HG03097 (cell line): ENCODE data around the gene CACNA1S.

Experiments
- ATAC-seq: cut with Tn5 transposase; IDR thresholded peaks from one replicate; pipeline ENCODE4 v1.9.1; 2021; ENCODE audit not compliant: unreplicated experiment, low FRiP score

CACNA1S gene

DNA sequence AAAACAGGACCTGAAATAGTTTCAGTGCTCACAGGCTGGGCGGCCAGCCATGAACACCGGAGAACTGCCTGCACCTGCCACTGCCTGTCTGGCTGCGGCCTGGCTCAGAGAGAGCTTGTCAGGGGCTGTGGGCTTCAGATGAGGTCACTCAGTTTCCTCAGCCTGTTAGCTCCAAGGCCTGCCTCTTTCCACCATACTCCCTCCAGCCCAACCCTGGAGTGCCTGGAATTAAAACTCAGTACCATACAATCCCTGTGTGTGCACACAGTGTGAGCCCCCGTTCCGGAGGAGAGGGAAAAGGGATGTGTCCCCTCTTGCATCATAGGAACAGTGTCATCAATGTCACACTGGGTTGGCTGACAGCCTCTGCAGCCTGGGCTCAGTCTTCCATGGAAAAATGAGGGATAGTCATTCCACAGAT lies 16.2 kb downstream of the CACNA1S start:
- no peak for ATAC-seq

- ATAC-seq: no peak
Measured at GRCh38 chr1:201095581-201095980, 16.6 kb downstream of the CACNA1S start.

GRCh38 chr1:201094832-201095231 lies 17.4 kb downstream of the CACNA1S start:
- no peak for ATAC-seq

GRCh38 chr1:201093962-201094361 lies 18.3 kb downstream of the CACNA1S start:
- ATAC-seq: no peak

DNA sequence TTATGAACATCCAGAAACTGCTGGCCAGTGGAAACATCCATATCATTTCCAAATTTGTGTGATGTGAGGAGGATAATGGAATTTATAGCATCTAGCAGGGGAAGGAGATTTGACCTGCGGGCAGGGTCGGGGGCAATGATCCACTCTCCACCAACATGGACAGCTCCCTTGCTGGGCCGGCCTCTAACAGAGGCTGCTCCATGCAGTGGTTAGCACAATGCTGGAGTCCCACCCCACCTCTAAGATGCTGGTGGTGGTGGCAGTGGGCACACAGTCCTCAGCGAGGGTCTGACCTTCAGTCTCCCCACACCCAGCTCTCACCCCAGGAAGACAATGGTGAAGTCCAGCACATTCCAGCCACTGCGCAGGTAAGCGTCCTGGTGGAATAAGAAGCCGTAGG lies 18.7 kb downstream of the CACNA1S start:
- no peak for ATAC-seq

- ATAC-seq: no peak
Measured at GRCh38 chr1:201092738-201093137, 19.5 kb downstream of the CACNA1S start.

DNA sequence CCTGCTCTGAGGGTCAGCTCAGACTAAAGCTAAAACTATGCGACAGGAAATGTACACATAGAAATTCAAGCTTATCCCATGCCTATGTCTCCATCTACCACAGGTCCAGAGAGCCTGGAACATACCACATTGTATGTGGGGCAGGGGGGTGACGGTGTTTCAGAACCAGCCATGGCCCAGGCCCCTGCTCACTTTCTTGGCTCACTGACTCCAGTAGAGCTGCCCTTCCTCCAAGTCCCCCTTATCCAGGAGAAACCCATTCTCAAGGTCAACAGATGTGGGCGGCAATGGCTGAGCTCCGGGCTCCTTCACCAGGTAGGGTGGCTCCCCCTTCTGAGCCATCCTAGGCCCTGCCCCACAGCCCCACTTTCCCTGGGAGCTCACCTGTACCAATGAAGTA lies 21.0 kb downstream of the CACNA1S start:
- ATAC-seq: no peak

DNA sequence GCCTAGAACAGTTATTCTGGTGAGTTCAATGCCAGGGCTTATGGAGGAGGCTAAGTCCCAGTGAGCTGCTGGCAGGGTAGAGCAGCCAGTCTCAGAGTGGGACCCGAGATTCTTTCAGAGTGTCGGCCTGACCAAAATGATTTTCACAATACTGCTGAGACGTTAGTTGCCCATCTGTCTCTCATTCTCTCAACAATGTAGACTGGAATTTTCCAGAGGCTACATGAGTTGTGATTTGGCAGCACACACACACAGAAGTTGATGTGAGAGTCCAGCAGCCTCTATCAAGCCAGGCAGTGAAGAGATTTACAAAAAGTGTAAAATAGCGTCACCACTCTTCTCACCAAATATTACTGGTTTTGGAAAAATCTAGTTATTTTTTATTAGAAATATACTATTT lies 21.7 kb downstream of the CACNA1S start:
- no peak for ATAC-seq

DNA sequence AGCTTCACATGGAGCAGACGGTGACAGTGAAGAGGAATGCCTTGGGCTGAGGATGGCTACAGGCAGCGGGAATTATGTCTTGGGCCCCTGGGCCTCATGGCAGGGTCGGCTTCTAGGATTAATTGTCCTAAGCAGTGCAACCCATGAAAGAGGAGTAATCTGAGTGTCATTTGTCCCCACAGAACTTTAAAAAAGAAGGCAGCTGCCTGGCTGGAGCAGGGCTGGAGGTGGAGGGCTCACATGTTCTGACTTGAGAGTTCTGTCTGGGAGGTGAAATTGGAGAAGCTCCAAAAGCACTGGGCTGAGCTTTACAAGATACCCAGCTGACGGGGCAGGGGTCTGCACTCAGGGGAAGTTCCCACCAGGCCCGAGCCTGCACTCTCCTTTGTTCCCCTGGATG lies 22.6 kb downstream of the CACNA1S start:
- ATAC-seq: no peak

- ATAC-seq: no peak
Measured at GRCh38 chr1:201088901-201089525, 23.2 kb downstream of the CACNA1S start.

- no peak for ATAC-seq
Measured at GRCh38 chr1:201088395-201088794, 23.8 kb downstream of the CACNA1S start.

DNA sequence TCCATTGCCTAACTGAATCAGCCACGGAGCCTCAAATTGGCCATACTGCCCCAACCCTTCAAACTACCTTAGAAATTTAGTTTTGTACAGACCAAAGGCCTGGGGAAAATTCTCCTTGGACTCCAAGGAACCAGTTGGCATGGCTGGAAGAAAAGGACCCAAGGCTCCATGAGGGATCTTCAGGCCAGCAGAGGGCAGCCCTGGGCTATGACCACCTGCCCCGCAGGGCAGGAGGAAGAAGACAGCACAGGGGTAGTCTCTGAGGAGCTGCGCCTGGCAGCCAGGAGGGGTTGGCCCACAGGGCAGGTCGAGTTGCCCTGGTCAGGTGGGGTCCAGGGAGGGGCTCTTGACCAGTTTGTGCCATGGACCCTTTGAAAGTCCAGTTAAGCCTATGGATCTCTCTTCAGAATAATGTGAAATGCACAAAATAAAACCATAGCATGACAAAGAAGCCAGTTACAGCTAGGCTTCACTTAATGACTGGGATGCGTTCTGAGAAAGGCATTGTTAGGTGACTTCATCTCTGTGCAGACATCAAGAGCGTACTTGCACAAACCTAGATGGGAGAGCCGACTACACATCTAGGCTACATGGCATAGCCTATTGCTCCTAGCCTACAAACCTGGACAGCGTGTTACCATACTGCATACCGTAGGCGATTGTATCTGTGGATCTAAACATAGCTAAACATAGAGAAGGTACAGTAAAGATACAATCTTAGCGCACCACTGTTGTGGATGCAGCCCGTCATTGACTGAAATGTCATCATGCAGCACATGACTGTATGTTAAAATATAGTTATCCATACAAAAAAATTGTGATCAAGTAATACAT lies 26.1 kb downstream of the CACNA1S start:
- no peak for ATAC-seq

DNA sequence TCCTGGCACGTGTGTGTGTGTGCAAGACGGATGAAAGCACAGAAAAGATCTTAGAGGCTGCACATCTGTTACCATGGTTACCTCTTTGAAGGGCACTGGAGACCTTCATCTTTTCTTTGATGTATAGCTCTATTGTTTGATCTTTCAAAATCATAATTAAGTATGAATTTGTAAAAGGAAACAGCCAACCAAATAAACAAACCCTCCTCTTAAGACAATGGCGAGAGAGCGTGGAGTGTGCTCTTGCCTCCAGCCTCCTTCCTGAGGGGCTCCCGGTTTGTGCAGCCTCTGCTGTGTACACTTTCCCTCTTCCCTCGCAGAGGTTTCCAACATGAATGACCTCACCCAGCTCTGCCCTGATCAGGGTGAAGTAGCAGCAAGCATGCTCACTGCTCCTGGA lies 27.9 kb downstream of the CACNA1S start:
- no peak for ATAC-seq

GRCh38 chr1:201083741-201084140 lies 28.5 kb downstream of the CACNA1S start:
- no peak for ATAC-seq

DNA sequence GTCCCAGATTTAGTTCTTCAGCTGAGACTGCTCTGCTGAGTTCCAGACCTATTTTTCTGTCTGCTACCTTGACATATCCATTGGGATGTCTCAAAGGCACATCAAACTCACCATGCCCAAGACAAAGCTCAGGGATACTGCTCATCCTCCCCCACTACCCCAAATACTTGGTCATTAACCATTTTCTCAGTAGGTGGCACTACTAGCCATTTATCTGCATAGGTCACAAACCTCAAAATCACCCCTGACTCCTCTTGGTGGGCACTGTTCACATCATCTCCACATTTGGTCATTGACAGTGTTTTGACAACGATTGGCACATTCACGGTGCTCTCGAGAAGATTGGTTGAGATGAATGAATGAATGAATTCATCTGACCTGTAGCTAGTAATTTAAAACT lies 32.1 kb downstream of the CACNA1S start:
- ATAC-seq: no peak

DNA sequence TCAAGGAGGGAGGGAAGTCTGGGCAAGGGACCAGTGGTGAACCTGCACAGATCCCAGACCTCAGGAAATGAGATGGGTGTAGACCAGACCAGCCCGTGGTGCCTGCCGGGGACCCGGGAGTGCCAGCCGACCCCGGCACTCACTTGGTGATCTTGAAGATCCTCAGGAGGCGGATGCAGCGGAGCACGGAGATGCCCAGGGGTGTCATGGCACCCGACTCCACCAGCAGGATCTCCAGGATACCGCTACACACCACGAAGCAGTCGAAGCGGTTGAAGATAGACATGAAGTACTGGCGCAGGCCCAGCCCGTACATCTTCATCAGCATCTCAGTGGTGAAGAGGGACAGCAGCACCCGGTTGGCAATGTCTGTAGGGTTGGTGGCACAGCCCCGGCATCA lies 34.5 kb downstream of the CACNA1S start:
- no peak for ATAC-seq

- no peak for ATAC-seq
Measured at GRCh38 chr1:201077116-201077515, 35.1 kb downstream of the CACNA1S start.

- no peak for ATAC-seq
Measured at GRCh38 chr1:201076092-201076491, 36.1 kb downstream of the CACNA1S start.

- no peak for ATAC-seq
Measured at GRCh38 chr1:201074018-201074417, 38.2 kb downstream of the CACNA1S start.

GRCh38 chr1:201072922-201073321 lies 39.3 kb downstream of the CACNA1S start:
- ATAC-seq: no peak

DNA sequence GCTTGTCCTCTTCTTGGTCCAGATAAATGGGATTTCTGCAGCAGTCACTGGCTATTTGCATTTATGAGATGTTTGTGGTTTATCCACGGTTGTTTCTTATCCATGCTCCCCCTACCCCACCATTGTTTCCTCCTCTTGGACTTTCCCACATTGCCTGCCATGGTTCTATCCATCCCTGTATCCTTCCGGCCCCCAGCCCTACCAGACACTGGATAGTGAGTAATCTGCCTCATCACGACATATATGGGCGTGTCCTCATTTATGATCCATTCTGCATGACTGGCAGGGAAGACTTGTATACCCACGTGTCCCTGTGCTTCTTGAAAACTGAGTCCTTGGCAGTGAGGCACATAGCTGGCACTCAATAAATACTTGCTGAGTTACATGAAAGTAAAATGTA lies 40.1 kb downstream of the CACNA1S start:
- no peak for ATAC-seq

GRCh38 chr1:201069636-201070035 lies 42.6 kb downstream of the CACNA1S start:
- ATAC-seq: no peak
